IPS DF 4.7 (cell line): ENCODE results near the gene ZP3.
"Not testable (repeated sequence)": the region's sequence is repeated elsewhere in the genome, so short reads cannot be mapped to it uniquely, and the experiment has no call there.

Experiments
- DNase-seq: peaks from one replicate; pipeline ENCODE4 v3.0.0-alpha.2; 2013; ENCODE audit warnings: low spot score; ENCODE audit errors: extremely low read depth

ZP3 gene

DNA sequence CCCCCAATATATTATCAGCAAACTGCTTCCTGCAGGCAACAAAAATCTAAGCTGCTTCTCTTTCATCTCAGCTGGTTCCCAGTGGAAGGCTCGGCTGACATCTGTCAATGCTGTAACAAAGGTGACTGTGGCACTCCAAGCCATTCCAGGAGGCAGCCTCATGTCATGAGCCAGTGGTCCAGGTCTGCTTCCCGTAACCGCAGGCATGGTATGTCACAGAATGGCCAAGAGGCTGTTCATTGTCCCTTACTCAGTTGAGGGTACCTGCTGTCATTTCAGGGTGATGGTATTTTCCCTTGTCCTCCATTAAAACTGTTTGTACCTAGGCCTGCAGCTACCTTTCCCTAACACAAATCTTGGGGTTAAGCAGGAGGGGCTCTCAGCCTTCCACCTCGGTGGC, 15.7 kb downstream of the ZP3 start:
- not testable (repeated sequence) for DNase-seq

- not testable (repeated sequence) for DNase-seq
Measured at GRCh38 chr7:76441792-76442191, 17.0 kb downstream of the ZP3 start.

DNA sequence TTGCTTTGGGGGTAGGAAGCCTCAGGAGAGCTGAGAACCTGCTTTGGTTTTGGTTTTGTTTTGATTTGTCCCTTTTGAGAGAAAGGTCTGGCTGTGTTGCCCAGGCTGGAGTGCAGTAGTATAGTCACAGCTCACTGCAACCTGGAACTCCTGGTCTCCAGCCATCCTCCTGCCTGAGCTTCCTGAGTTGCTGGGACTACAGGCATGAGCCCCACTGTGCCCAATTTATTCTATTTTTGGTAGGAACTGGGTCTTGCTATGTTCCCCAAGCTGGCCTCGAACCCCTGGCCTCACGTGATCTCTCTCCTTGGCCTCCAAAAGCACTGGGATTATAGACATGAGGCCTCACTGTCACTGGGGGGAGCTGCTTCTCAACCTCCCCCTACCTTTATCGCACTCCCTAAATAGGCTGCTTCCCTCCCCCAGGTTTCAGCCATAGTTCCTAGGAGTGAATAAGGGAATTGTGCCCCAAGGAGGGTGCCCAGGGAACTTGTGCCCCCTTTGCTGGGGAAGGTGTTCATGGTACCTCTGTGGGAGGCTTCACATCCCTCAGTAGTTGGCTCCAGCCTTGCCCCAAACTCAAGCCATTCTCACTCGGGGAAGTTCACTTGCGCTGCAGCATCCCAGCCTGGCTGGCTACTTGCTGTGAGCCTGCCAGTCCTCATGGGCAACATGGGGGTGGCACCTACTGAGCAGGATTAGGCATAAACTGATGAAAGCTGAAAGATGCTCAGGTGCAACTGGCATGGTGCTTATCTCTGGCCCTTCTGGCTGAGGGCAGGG, 18.1 kb downstream of the ZP3 start:
- DNase-seq, result not testable (repeated sequence)

DNA sequence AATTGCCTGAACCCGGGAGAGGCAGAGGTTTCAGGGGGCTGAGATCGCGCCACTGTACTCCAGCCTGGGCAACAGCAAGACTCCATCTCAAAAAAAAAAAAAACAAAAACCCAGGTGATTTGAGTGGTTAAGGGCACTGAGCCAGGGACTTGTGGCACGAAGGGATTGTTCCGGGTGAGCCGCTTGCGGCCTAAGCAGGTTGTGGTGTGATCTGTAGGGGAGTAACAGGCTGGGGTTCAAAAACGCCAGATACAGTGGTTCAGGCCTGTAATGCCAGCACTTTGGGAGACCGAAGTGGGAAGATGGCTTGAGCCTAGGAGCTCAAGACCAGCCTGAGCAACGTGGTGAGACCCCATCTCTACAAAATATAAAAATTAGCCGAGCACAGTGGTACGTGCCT, 19.1 kb downstream of the ZP3 start:
- DNase-seq, result not testable (repeated sequence)

DNA sequence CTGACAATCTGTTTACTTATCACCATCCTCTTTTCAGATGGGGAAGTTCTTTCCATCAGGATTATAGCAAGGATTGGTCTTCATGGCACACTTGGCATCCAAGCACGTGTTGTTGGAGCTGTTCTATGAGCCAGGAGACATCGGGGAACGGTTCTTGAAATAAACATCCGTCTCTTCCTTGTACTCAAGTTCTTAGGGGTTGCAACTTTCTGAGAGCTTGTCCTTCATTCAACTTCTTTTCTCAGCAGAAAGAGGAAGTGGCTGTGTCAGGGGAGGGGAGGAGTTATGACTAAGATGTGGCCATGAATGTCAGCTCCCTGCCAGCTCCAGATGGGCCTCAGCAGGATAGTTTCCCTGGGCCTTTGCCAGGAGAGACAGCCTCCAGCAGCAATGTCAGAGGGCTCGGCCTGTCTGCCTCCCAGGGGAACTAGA, 20.8 kb downstream of the ZP3 start:
- DNase-seq, result not testable (repeated sequence)

- DNase-seq, result not testable (repeated sequence)
Measured at GRCh38 chr7:76457017-76457416, 32.3 kb downstream of the ZP3 start.

GRCh38 chr7:76458504-76458903, 33.8 kb downstream of the ZP3 start:
- not testable (repeated sequence) for DNase-seq

- DNase-seq, result not testable (repeated sequence)
Measured at GRCh38 chr7:76460767-76461166, 36.0 kb downstream of the ZP3 start.

GRCh38 chr7:76461464-76462101, 36.8 kb downstream of the ZP3 start, which contains the start of gene DTX2:
Gene DTX2 (plus strand): TSS chr7:76461709. CDS start chr7:76480510, 18,801 bp downstream.
- not testable (repeated sequence) for DNase-seq

DNA sequence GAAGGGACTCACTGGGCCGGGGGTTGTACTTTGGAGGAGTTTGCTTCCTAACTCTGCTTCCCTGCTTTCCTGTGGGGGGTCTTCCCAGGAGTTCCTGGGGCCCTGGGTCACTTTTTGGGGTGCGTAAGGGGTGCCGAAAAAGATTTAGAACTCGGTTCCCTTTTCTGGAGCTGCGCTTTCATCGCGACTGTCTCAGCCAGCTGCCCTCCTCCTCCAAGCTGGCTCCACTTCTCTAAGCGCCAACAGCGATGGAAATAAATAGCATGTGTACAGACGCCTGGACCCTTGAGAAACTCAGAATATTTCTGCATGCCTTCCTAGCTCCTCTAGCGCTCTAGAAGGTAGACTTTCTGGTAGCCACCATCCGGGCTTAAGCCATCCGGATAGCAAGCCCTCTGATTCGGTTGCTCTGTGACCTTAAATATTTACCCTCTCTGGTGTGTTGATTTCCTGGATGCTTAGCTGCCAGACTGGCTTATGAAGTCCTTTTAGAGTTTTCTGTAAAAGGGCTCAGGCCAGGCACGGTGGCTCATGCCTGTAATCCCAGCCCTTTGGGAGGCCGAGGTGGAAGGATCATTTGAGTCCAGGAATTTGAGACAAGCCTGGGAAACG, 37.6 kb downstream of the ZP3 start:
- DNase-seq, result not testable (repeated sequence)

- not testable (repeated sequence) for DNase-seq
Measured at GRCh38 chr7:76464959-76465358, 40.2 kb downstream of the ZP3 start.

GRCh38 chr7:76465950-76466349, 41.2 kb downstream of the ZP3 start:
- not testable (repeated sequence) for DNase-seq

DNA sequence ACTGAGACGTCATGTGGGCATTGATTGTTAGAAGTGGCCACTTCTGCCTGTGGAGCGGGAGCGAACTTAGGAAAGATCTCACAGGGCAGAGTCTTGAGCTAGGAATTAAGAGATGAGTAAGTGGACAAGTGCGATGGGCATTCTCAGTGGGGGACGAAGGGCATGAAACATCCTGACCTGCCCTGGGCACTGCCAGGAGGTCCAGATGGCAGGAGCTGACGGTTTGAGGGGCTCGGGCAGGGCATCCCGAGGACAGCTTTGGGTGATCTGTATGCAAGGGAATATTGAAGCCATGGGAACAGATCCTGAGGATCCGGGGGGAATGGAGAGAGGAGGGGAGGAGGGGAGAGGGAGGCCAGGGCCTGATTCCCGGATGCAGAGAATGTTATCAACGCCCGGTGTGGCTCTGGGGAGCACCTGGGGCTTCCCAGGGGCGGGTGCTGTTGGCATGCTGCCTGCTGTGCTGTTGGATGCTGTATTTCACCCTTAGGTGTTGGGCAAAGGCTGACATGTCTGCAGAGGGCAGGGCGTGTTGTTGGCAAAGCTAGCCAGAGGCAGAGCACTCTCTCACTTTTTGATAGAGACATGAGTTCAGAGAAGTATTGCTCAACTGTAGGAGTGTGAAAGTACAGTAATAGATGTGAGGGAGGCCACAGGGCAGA, 43.1 kb downstream of the ZP3 start:
- not testable (repeated sequence) for DNase-seq

DNA sequence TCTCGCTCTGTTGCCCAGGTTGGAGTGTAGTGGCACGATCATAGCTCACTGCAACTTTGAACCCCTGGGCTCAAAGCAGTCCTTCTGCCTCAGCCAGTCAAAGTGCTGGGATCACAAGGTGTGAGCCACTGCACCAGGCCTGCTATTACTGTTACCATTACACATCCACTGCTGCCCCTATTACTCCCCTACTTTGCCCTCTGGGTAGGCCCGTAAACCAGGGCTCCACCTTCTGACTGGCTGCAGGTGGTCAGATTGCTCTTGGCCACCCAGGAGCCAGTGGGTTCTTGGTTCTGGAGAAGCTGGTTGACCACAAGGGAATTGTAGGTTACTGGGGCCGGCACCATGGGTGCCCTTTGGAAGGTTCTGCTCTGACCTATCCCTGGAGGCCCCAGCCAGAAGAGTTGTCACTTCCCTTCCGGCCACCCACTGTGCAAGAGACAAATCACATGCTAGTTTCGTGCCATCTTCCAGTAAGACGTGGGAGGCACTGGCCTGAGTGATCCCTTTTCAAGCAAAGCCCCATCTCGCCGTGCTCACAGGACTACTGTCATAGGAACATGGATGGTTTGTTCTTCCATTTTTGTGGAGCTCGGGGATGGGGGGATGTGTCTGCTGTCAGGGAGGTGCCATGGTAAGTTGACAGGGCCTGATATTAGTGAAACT, 46.9 kb downstream of the ZP3 start:
- DNase-seq, result not testable (repeated sequence)

GRCh38 chr7:76473097-76473496, 48.3 kb downstream of the ZP3 start:
- not testable (repeated sequence) for DNase-seq

- not testable (repeated sequence) for DNase-seq
Measured at GRCh38 chr7:76476280-76476679, 51.5 kb downstream of the ZP3 start.

DNA sequence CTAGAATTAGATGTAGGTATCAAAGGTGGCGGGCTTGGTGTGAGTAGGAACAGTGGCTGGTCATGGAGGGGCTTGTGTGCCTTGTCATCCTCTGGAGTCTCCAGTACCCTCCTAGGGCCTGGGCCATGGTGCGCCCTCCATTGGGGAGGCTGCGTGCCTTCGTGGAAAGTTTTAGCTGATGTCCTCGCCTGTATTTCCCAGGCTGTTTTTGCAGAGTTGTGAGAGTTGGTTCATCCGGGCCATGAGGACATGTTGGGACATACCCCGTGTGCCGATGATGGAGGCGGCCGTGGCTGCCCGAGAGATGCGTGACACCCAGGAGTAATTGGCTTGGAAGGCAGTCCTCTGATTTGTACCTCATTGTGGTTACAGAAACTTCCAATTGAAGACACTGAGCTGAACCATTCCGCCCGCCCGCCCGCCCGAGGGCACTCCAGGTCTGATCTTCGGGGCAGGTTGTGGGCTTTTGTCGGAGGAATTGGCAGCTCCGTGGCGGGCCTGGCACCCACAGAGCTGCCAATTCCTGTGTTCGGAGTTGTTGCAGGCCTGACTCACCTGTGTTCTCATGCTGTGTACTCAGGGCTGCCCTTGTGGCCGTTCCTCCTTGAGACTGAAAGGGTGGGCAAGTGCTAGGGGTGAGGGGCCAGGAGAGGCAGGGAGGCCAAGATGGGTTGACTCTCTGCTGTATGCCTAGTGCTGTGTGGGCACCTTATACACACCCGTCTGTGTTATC, 52.2 kb downstream of the ZP3 start:
- DNase-seq, result not testable (repeated sequence)

DNA sequence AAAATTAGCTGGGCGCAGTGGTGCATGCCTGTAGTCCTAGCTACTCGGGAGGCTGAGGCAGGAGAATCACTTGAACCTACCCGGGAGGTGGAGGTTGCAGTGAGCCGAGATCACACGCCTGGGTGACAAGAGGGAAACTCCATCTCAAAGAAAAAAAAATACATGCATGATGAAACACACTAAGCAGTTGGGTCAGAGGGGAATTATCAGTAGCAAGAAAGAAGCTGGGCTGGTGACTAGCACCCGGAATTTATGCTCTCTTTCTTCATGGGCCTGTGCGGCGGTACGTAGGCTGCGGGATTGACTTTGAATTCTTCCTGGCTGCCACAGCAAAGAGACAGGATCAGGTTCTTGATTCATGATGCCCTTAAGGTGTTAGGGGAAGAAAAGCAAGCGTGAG, 54.9 kb downstream of the ZP3 start:
- DNase-seq, result not testable (repeated sequence)

GRCh38 chr7:76480403-76481253, 55.9 kb downstream of the ZP3 start:
- DNase-seq, result not testable (repeated sequence)
